Urinary bladder (tissue), 4 donors: Measurements from ENCODE around the gene HCCS. TPM values are rescaled to one million over a fixed set of nuclear protein-coding genes. Genes with fewer than 3 reads are reported as not detected.
A peak's percentile ranks its signal among the peaks of the same experiment; 100 is the strongest.

ENCODE experiments used
- DNase-seq: peaks from one replicate; pipeline ENCODE4 v3.0.0-alpha.2; 2015; ENCODE audit errors: extremely low spot score
- H3K27ac ChIP-seq: one replicate; pipeline ENCODE4 v1.5.1; 2013; ENCODE audit warnings: low read depth, mild to moderate bottlenecking, moderate library complexity
- H3K36me3 ChIP-seq: one replicate; pipeline ENCODE4 v1.6.1; 2013; ENCODE audit warnings: mild to moderate bottlenecking, moderate library complexity; ENCODE audit not compliant: insufficient read depth
- H3K4me1 ChIP-seq: one replicate; pipeline ENCODE4 v1.6.1; 2013; ENCODE audit warnings: mild to moderate bottlenecking, moderate library complexity; ENCODE audit not compliant: insufficient read depth
- H3K4me3 ChIP-seq: one replicate; pipeline ENCODE4 v1.5.1; 2013; ENCODE audit warnings: low read depth, low read length
- WGBS: extraction: QIAGEN DNeasy Blood & Tissue Kit; methylation state at CpG from one replicate; pipeline ENCODE4 v1.1.7; 2013; 5-methylcytosine and 5-hydroxymethylcytosine counted together
- polyA plus RNA-seq: library from polyadenylated mRNA; stranded (reverse); fragments of 200-250 nt; gene quantifications from one replicate; pipeline ENCODE4 v1.2.3, GENCODE V29; 2013
- total RNA-seq: library from RNA; depleted of rRNA; stranded (reverse); fragments of >200 nt; gene quantifications from one replicate; pipeline ENCODE4 v1.2.3, GENCODE V29; 2014
- donor health status: healthy with polysubstance abuse.
- donor health status: healthy.

The HCCS gene
- total and polyA plus RNA-seq, 2 donors, result 10.6 to 20.0 TPM

DNA sequence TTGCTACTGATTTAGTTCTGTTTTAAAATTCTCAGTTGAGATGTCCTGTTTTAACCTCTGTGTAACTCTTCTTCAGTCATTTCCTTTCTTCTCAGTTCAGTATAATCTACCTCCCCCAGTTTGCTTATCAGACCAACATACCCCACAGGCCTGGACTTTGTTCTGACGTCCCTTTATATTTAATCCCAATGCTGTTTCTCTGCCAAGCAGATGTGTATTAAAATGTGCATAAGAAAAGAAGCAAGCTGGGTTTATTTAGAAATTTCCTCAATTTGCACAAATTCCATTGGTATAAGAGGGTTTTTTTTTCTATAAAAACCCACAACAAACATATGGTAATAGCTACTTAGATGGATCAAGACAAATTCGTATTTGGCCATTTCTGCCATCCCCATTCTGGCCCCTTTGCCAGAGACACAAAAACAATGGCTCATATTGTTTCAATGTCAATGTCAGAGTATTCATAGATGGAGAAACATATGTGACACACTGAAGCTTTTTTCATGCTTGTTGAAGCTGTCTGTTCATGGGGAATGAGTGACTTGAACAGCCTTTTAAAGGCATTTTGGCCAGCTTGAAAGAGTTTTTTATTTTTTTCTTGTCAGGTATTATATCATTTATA lies 24.5 kb downstream of the HCCS start:
- DNase-seq, result no peak
- no peaks in the 10 kb centered on the region for H3K4me1 ChIP-seq
- no peak overlapping the region for H3K4me3 ChIP-seq
- WGBS, result 49% methylated on average over 2 of the region's 2 CpGs
- no peaks in the 10 kb centered on the region for H3K36me3 ChIP-seq
- no peak overlapping the region for H3K27ac ChIP-seq

DNA sequence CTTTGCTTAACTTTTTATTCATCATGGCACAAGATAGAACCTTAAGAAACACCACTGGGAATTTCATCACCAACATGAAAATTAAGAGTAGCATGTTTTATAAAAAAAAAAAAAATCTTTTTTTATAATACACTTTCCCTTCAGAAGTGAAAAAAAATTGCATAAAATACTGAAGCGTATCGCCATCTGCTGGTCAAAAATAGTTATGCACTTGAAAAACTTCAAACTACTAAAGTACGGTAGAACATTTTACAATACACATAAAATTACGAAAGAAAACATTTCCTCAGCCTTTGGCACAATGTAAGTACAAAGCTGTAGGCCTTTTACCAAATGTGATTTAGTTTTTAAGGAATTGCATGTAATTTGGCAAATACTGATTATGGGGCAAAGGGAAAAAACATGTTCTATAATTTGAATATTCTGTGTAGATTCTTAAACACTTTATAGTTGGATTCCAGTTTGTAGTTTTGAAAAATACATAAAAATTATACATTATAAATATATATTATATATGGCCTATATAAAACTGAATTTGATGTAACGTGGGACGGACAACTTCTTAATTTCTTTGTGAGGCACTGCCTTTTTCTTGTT lies 26.5 kb downstream of the HCCS start:
- 31% methylated on average over 6 of the region's 6 CpGs for WGBS

DNA sequence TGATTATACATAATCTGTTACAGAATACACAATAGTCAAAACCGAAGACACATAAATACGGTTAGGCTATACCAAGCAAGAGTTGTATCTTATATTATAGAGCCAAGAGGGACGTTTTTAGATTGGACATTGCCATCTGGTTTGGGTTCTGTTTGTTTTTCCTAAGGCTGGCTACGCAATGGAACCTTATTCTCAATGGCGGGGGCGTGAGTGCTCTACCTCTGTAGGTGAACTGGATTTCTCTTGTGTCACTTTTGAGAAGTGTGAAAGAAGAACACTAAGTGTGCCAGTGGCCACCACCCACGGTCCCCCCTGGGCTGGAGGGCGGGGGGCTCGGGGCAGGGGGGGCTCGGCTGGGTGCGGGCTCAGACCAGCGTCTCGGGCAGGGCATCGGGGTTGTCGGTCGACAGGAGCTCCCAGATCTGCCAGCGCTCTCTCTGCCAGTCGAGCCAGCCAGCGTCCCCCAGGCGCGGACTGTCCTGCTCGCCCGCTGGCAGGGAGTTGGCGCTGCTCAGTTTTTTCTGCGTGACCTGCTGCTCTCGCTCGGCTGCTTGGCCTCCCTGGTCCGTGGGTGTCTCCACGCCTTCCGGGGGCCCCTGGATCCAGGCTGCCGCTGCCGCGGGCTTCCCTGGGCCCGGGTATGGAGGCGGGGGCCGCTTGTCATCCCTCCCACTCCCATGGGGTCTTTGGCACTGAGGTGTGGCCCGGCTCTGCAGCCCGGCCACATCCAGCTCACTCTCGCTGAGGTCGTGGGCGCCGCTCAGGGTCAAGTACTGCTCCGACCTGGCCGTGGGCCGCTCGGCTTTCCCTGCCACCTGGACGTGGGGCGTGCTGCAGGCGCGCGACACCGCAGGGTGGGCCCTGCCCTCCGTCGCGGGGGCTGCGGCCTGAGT lies 27.6 kb downstream of the HCCS start:
- DNase-seq, result no peak
- Histone ChIP-seq H3K27ac (no peak overlapping the region), H3K36me3 (no peaks in the 10 kb centered on the region), H3K4me3 (no peak overlapping the region), H3K4me1 (no peaks in the 10 kb centered on the region)
- WGBS, result 82% methylated on average over 56 of the region's 56 CpGs

More for the DNA sequence above, 26.5 kb downstream of the HCCS start:
- Histone ChIP-seq H3K4me1 (no peaks in the 10 kb centered on the region), H3K4me3 (no peak overlapping the region), H3K36me3 (no peaks in the 10 kb centered on the region), H3K27ac (no peak overlapping the region)
- no peak for DNase-seq

DNA sequence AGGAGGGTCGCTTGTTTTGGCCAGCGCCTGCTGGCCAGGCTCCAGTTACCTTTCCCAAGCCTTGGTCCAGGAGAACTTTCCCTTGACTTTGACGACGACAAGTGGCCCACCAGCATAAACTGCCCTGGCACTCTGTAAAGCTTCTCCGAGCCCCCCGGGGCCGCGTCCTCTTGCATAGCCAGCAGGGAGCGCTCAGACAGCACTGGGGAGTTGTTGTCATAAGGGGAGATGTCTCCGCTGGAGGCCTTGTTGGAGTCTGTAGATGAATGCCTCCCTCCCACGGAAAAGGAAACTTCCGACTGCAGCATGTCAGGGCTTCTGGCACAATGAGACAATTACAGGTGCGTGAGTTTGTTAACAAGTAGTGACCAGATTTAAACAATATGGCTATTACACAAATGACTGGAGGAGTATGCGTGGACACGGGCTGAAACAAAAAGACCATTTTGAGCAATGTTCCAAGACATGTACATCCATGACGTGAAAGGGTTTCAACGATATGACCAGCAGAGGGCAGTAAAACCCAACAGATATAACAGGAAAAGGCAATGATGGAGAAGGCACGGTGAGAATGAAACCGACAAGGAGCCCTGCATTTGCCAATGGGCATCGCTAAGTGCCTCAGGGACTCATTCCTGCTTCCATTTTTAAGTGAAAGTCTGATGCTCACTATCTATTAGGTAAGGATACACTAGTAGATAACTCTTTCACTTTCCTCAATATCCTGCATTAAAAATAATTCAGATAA lies 33.0 kb downstream of the HCCS start:
- WGBS, result 35% methylated on average over 20 of the region's 20 CpGs
- H3K4me3 ChIP-seq, result no peak overlapping the region
- peak; percentile 32 for DNase-seq

DNA sequence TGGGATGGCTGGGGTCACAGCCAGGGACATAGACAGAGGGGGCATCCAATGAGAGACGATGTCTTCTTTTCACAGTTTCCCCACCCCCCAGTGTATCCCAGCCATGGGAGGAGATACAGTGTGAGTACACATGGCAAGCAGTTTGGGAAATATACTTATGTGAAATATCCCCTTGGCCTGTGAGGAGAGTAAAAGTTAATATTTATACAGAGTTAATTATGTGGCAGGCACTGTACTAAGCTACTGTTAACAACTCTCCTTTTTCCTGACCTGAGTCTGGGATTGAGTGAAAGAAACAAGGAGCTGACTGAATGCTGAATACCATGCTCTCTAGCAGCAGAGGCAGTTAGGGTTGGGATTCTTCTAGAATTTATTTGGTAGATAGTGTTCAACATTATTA lies 35.3 kb downstream of the HCCS start:
- DNase-seq, result no peak
- no peak overlapping the region for H3K4me3 ChIP-seq
- H3K27ac ChIP-seq, result no peak overlapping the region
- H3K36me3 ChIP-seq, result no peaks in the 10 kb centered on the region
- H3K4me1 ChIP-seq, result no peaks in the 10 kb centered on the region
- WGBS, result 92% methylated on average over 1 of the region's 1 CpG

More for the DNA sequence above, 33.0 kb downstream of the HCCS start:
- Histone ChIP-seq H3K27ac (no peak overlapping the region), H3K4me1 (no peaks in the 10 kb centered on the region), H3K36me3 (no peaks in the 10 kb centered on the region)

DNA sequence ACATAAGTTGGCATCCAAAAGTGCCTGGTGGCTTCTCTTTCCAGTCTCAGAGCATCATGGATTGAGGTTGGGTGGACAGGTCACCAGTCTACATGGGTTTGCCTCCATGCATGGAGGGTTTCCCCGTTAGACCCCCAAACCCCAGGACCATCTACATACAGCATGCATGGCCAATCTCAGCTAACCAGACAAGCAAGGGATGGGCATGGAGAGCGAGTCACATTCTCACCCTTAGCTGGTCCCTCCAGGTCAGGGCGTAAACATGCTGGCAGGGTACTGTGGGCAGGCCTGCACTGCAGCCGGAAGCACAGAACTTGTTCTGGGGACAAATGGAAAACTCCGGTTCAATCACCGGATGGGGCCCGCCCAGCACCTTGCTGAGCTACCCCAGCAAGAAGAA lies 37.3 kb downstream of the HCCS start:
- Histone ChIP-seq H3K36me3 (no peaks in the 10 kb centered on the region), H3K4me3 (no peak overlapping the region), H3K27ac (no peak overlapping the region), H3K4me1 (no peaks in the 10 kb centered on the region)
- no peak for DNase-seq
- WGBS, result over 99% methylated on average over 7 of the region's 7 CpGs

DNA sequence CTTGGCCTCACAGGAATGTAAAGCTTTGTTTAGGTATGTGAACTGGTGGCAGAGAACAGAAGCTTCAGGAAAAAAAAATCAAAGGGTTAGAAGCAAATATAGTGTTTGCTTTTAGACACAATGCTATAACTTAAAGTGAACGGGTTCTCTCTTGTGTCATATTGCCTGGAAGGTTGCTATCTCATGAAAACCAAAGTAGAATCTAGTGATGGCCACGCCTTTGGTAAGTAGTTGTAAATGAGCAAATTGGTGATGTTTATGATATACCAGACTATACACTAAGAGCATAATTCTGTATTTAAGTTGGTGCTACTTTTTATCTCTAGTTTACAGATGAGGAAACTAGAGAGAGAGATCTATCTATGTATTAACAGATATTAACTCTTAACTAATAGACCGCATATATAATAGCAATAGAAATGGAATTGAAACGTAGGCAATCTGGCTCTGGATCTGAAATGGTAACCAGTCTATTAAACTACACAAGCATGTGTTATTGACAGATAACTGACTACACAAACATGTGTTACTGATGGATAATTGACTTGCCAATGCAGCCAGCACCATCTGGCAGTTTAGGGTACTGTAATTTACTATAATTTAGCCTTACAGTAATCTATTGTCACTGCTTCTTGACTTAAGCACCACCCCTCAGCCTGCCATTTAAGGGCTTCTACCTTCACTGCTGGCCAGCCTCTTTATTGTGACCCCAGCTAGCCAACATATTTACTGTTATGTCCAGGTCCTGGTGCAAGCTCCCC lies 40.8 kb downstream of the HCCS start:
- H3K27ac ChIP-seq, result no peak overlapping the region
- DNase-seq, result no peak
- 67% methylated on average over 4 of the region's 4 CpGs for WGBS
- H3K4me3 ChIP-seq, result no peak overlapping the region
- no peaks in the 10 kb centered on the region for H3K36me3 ChIP-seq
- H3K4me1 ChIP-seq, result no peaks in the 10 kb centered on the region

DNA sequence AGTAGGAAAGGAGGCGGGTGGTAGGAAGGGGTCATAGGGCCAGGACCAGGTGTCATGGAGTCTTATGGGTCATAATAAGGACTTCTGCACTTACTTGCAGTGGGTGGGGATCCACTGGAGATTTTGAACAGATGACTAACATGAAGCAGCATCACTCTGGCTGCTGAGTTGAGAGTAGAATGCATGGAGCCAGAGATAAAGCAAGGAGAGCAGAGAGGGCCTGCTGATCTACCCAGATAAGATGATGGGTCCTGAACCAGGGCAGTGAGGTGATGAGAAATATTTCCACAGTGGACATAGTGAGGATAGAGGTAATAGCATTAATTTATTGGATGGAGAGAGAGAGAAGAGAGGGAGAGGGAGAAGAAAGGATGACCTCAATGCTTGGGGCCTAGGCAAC lies 48.0 kb downstream of the HCCS start:
- DNase-seq, result no peak
- 100% methylated on average over 1 of the region's 1 CpG for WGBS
- no peaks in the 10 kb centered on the region for H3K36me3 ChIP-seq
- no peak overlapping the region for H3K4me3 ChIP-seq
- no peaks in the 10 kb centered on the region for H3K4me1 ChIP-seq
- H3K27ac ChIP-seq, result no peak overlapping the region

DNA sequence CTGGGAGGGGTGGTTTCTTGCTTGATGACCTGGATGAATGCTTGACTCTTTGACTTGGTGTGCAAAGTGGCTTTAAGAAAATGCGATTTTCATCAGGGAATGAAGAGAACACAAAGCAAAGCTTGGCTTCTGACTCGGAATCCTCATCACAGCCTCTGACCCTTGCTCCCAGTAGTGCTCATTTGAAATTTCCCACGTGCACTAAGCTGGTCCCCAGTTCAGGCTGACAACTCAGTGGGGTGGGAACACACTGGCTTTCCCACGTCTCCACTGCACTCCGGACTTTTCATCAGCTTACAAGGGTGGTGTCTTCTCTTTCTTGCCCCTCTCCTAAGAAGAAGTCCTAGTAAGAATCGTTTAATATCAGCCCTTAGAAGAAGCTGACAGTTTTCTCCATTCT lies 53.3 kb downstream of the HCCS start:
- H3K27ac ChIP-seq, result no peak overlapping the region
- no peak overlapping the region for H3K4me3 ChIP-seq
- peaks cover 2% of the 10 kb centered on the region for H3K36me3 ChIP-seq
- no peak for DNase-seq
- WGBS, result 90% methylated on average over 6 of the region's 6 CpGs
- no peaks in the 10 kb centered on the region for H3K4me1 ChIP-seq

DNA sequence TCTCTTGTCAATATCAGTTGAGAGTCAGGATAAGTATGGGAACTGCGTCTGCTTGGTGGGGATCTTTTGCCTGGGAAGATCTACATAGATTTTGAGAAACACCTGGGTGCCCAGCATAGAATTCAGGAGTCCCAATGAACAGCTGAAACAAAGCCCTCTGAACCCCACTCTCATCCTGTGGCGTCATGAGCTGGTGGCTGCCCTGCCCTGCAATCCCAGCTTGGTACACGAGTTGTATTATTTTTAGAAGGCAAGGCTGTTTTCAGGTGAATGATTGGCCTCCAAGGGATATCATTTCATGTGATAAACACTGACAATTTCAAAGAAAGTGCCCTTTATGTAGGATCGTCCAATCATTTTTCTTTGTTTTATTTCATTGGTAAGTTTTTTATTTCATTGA lies 60.8 kb downstream of the HCCS start:
- WGBS, result 86% methylated on average over 4 of the region's 4 CpGs
- Histone ChIP-seq H3K36me3 (no peaks in the 10 kb centered on the region), H3K4me3 (no peak overlapping the region), H3K4me1 (no peaks in the 10 kb centered on the region), H3K27ac (no peak overlapping the region)
- DNase-seq, result no peak

DNA sequence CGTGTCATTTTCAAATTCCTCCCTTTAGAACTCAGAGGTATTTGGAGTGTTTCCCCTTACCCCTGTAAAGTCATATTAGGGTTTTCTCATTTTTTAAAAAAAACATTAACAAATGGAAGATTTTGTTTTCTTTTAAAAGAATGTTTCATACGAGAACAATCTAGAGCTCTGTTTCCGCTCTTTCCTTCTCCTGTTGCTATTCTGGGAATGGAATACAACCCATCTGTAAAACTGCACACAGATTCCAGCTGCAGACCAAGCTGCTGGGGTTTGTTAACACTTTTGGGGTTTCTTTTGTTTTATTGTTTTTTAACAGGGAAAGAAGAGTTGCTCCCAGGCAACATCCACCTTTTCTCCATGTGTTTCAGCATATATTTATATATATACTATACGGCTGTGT lies 61.3 kb downstream of the HCCS start:
- Histone ChIP-seq H3K36me3 (no peaks in the 10 kb centered on the region), H3K4me3 (no peak overlapping the region), H3K27ac (no peak overlapping the region), H3K4me1 (no peaks in the 10 kb centered on the region)
- 63% methylated on average over 4 of the region's 4 CpGs for WGBS
- no peak for DNase-seq
